Thyroid gland (tissue), 4 donors: Measurements from ENCODE around the gene FOXJ3. TPM values are rescaled to one million over a fixed set of nuclear protein-coding genes. Genes with fewer than 3 reads are reported as not detected.

Experiments
- DNase-seq, 2 donors: peaks; one replicate each; pipeline ENCODE4 v3.0.0-alpha.2; 2019
- H3K27ac ChIP-seq, 3 donors: fragments of 200-600 bp; sonication (generic); 1 replicate in 2 of 3; 2 replicates in 1 of 3; pipeline ENCODE4 v1.5.1; 2016 to 2019; ENCODE audit warnings: mild to moderate bottlenecking in 1 of 3, moderate library complexity in 1 of 3
- H3K27me3 ChIP-seq: fragments of 200-600 bp; sonication (generic); one replicate; pipeline ENCODE4 v1.5.1; 2019
- H3K36me3 ChIP-seq, 2 donors: fragments of 200-600 bp; sonication (generic); one replicate each; pipeline ENCODE4 v1.5.1; 2016 to 2019
- H3K4me1 ChIP-seq, 2 donors: fragments of 200-600 bp; sonication (generic); one replicate each; pipeline ENCODE4 v1.5.1; 2017 to 2019
- H3K4me3 ChIP-seq, 3 donors: fragments of 200-600 bp; sonication (generic); replicated peaks in 1 of 3; 1 replicate in 2 of 3; 2 replicates in 1 of 3; pipeline ENCODE4 v1.5.1; 2016; ENCODE audit warnings: mild to moderate bottlenecking in 1 of 3
- H3K9me3 ChIP-seq: fragments of 200-600 bp; sonication (generic); one replicate; pipeline ENCODE4 v1.5.1; 2017
- POLR2A ChIP-seq, 2 donors: fragments of 450-650 bp; IDR thresholded peaks; one replicate each; pipeline ENCODE4 v1.6.1; 2017; ENCODE audit warnings: antibody characterized with exemption in 2 of 2, mild to moderate bottlenecking in 2 of 2, moderate library complexity in 1 of 2
- WGBS, 2 donors: methylation state at CpG; one replicate each; pipeline ENCODE4 v1.1.5; 2017; 5-methylcytosine and 5-hydroxymethylcytosine counted together
- intact Hi-C: fragments of 100-400 bp; cut with DNase I; formaldehyde crosslinking; loops from one replicate; pipeline ENCODE4 v1.15.1; 2023
- total RNA-seq, 4 donors: library from RNA; depleted of rRNA; stranded (reverse); fragments of >200 nt; gene quantifications; one replicate each; pipeline ENCODE4 v1.2.3, GENCODE V29; 2016
- TF ChIP-seq, protein P1 (sequence below), 6 experiments: fragments of 200-600 bp in 3 of 6; fragments of 450-650 bp in 3 of 6; sonication (generic) in 3 of 6; IDR thresholded peaks; one replicate each; pipeline ENCODE4 v1.5.1; 2016 to 2019; ENCODE audit warnings: antibody characterized with exemption in 6 of 6, mild to moderate bottlenecking in 2 of 6, inconsistent platforms in 1 of 6, moderate library complexity in 1 of 6

The FOXJ3 gene
- total RNA-seq, 4 donors from 2014 or later = 55.4 to 87.5 (median 81.0) TPM

DNA sequence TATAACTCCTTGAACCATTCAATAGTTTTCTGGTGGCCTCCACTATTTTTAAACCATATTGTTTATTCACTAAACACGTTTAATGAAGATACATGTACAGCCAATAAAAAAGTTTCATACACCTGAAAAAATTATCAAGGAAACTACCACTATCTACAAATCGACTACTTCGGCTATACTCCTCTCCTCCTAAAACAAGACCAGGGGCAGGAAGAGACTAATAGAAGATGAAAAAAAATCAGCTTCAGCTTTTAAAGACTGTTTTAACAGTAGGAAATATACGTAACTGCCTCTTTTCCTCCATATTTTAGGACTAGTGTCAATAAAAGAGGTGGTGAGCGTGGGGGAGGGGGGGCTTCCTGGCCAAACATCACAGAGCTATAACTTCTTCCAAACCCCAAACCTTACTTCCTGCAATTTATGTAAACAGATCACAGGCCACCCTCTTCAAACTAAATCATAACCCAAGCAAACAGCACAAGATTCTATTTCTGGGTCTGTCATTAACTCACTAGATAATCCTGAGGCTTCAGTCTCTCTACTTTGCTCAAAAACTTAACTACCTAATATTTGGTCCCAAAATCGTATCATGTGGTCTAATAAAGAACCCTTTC is 15.1 kb downstream of the FOXJ3 start:
- intact Hi-C loops = no loop called here
- Histone ChIP-seq H3K4me1 (peaks cover 17 to 31% of the 10 kb centered on the region in 2 donors), H3K36me3 (no peaks in the 10 kb centered on the region), H3K9me3 (no peaks in the 10 kb centered on the region), H3K27ac (peak overlapping the region in 1 of 3 donors; percentile 16), H3K27me3 (no peaks in the 10 kb centered on the region), H3K4me3 (no peak overlapping the region)
- no peak for DNase-seq
- no peak for TF ChIP-seq POLR2A (IDR thresholded peaks at IDR 0.05)
- TF ChIP-seq, protein P1, sequence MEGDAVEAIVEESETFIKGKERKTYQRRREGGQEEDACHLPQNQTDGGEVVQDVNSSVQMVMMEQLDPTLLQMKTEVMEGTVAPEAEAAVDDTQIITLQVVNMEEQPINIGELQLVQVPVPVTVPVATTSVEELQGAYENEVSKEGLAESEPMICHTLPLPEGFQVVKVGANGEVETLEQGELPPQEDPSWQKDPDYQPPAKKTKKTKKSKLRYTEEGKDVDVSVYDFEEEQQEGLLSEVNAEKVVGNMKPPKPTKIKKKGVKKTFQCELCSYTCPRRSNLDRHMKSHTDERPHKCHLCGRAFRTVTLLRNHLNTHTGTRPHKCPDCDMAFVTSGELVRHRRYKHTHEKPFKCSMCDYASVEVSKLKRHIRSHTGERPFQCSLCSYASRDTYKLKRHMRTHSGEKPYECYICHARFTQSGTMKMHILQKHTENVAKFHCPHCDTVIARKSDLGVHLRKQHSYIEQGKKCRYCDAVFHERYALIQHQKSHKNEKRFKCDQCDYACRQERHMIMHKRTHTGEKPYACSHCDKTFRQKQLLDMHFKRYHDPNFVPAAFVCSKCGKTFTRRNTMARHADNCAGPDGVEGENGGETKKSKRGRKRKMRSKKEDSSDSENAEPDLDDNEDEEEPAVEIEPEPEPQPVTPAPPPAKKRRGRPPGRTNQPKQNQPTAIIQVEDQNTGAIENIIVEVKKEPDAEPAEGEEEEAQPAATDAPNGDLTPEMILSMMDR (IDR thresholded peaks at IDR 0.05) = no peak
- WGBS, 2 donors = 74 to 77% methylated on average over 6 of the region's 6 CpGs

DNA sequence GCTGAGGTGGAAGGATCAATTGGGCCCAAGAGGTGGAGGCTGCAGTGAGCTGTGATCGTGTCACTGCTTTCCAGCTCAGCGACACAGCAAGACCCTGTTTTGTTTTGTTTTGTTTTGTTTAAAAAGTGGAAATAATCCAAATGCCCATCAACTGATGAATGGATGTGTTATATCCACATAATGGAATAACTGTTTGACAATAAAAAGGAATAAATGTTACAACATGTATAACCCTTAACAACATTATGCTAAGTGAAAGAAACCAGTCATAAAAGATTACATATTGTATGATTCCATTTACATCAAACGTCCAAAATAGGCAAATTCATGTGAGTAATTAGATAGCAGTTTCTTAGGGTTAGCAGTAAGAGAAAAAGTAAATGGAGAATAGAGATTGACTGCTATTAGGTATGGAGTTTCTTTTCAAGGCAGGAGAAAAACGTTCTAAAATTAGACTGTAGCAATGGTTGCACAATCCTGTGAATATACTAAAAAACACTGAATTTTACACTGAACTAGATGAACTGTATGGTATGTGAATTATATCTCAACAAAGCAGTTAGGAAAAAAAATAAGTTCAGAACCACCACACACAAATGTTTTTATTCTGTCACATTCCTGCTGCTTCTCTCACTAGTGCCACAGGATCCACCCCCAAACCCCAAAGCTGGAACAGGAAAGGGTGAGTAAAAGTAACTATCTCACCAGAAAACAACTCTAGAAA is 15.7 kb downstream of the FOXJ3 start:
- Histone ChIP-seq H3K27ac (no peak overlapping the region), H3K4me3 (no peak overlapping the region), H3K9me3 (no peaks in the 10 kb centered on the region), H3K36me3 (no peaks in the 10 kb centered on the region), H3K27me3 (no peaks in the 10 kb centered on the region), H3K4me1 (peaks cover 21 to 38% of the 10 kb centered on the region in 2 donors)
- WGBS, 2 donors = 55 to 57% methylated on average over 4 of the region's 4 CpGs
- intact Hi-C loops = no loop called here
- TF ChIP-seq POLR2A (IDR thresholded peaks at IDR 0.05) = no peak
- TF ChIP-seq, protein P1 (IDR thresholded peaks at IDR 0.05) = no peak
- DNase-seq = no peak

DNA sequence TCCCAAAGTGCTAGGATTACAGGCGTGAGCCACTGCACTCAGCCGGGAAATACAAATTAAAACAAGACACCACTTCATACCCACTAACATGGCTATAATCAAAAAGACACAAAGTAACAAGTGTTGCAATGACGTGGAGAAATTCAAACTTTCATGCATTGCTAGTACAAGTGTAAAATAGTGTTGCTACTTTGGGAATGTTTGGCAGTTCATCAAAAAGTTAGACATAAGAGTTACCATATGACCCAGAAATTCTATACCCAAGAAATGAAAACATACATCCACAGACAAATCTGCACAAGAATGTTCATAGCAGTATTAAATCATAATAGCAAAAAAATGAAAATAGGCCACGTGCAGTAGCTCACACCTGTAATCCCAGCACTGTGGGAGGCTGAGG is 16.4 kb downstream of the FOXJ3 start:
- TF ChIP-seq, protein P1 (IDR thresholded peaks at IDR 0.05) = no peak
- TF ChIP-seq POLR2A (IDR thresholded peaks at IDR 0.05) = no peak
- Histone ChIP-seq H3K27me3 (no peaks in the 10 kb centered on the region), H3K9me3 (no peaks in the 10 kb centered on the region), H3K4me3 (no peak overlapping the region), H3K36me3 (no peaks in the 10 kb centered on the region), H3K4me1 (peaks cover 27 to 45% of the 10 kb centered on the region in 2 donors), H3K27ac (no peak overlapping the region)
- intact Hi-C loops = no loop called here
- no peak for DNase-seq
- 85 to 90% methylated on average over 4 of the region's 4 CpGs for WGBS, 2 donors

DNA sequence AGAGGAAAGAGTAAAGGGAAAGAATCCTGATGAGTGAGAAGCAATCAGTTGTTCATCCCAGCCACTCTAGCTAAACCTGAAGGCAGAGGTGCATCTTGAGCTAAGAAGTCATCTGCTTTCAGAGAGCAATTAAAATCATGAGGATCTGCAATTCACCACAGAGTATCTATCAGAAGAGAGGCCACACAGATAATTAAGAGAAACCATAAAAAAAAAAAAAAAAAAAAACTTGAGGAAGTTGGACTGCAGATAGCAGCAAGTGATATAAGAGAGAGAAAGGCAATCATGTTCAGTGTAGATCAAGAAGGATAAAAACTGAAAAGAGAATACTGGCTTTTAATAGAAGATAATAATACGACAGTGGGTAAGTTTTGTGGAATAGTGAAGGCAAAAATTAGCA is 17.7 kb downstream of the FOXJ3 start:
- H3K36me3 ChIP-seq = no peaks in the 10 kb centered on the region
- TF ChIP-seq, protein P1 (IDR thresholded peaks at IDR 0.05) = no peak
- no peak for TF ChIP-seq POLR2A (IDR thresholded peaks at IDR 0.05)
- H3K9me3 ChIP-seq = no peaks in the 10 kb centered on the region
- no peak overlapping the region for H3K27ac ChIP-seq
- WGBS, 2 donors = 91 to 92% methylated on average over 1 of the region's 1 CpG
- no peak overlapping the region for H3K4me3 ChIP-seq
- intact Hi-C loops = no loop called here
- no peaks in the 10 kb centered on the region for H3K27me3 ChIP-seq
- peaks cover 33 to 48% of the 10 kb centered on the region in 2 donors for H3K4me1 ChIP-seq
- no peak for DNase-seq

DNA sequence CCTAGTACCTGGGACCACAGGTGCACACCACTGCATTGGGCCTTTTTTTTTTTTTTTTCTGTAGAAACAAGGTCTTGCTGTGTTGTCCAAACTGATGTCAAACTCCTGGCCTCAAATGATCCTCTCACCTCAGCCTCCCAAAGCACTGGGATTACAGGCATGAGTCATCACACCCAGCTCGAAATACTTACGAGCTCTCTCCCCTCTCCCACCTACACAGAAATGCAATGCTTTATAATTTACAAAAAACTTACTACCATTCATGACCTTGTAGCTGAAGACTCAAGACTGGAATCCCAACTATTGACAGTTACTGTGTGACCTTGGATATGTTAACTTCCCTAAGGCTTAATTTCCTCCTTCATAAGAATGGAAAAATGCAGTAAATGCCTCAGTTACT is 18.7 kb downstream of the FOXJ3 start:
- TF ChIP-seq, protein P1 (IDR thresholded peaks at IDR 0.05) = no peak
- no peak for TF ChIP-seq POLR2A (IDR thresholded peaks at IDR 0.05)
- WGBS, 2 donors = 89 to 97% methylated on average over 2 of the region's 2 CpGs
- no peak for DNase-seq
- no peaks in the 10 kb centered on the region for H3K27me3 ChIP-seq
- H3K36me3 ChIP-seq = no peaks in the 10 kb centered on the region
- H3K27ac ChIP-seq = no peak overlapping the region
- no peak overlapping the region for H3K4me3 ChIP-seq
- H3K4me1 ChIP-seq = peaks cover 40 to 55% of the 10 kb centered on the region in 2 donors
- no peaks in the 10 kb centered on the region for H3K9me3 ChIP-seq
- intact Hi-C loops = no loop called here
